HG03521 (cell line): Measurements from ENCODE around the gene POU4F2.
"Not testable (repeated sequence)": the region's sequence is repeated elsewhere in the genome, so short reads cannot be mapped to it uniquely, and the experiment has no call there.

ENCODE experiments used
- ATAC-seq: cut with Tn5 transposase; IDR thresholded peaks from one replicate; pipeline ENCODE4 v1.9.1; 2021; ENCODE audit warnings: mild to moderate bottlenecking, moderate library complexity; ENCODE audit not compliant: unreplicated experiment

Gene POU4F2

DNA sequence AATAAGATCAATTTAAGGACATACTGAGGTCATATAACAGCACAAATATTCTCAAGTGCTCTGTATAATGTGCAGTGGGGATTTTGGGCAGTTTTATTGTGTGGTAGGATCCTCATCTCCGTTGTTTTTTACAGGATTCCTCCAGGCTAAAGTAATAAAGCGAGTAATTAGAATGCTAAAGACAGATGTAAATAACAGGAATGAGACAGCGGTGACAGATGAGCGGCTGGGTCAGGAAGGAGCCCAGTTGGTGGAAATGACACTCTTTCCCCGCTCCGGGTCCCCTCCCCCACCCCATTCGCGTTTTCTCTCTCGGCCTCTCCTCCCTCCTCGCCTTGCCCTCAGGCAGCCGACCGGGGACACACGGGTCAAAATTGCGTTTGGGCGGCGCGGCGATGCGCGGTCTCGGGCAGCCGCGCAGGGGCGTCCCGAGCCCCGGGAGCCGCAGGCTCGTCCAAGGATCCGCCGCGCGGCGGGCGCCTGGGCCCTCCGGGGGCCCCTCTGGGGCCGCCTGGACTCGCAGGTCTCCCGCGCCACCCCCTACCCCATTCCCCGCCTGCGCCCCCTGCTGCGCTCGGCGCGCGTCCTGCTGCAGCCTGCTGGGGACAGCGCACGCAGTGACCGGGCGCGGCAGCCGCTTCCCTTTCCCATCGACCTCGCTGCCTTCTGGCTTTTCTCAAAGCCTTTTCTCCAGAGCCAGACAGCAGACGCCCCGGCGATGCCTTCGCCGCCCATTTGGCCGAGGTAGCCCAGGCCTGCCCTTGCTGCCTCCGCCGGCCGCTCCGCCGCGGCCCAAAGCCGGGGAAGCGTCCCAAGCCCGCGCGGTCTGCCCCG is 16.2 kb downstream of the POU4F2 start:
- ATAC-seq = no peak

- no peak for ATAC-seq
Measured at GRCh38 chr4:146655521-146655856, 16.8 kb downstream of the POU4F2 start.

GRCh38 chr4:146661367-146661766 is 22.7 kb downstream of the POU4F2 start:
- ATAC-seq = no peak

GRCh38 chr4:146663968-146664311 is 25.2 kb downstream of the POU4F2 start:
- not testable (repeated sequence) for ATAC-seq

GRCh38 chr4:146674829-146675570 is 36.3 kb downstream of the POU4F2 start:
- ATAC-seq = no peak
